Endothelial cell of umbilical vein (primary cell): ENCODE results near the gene HAVCR1.

Source experiments
- CTCF ChIP-seq, 2 donors: IDR thresholded peaks; 1 replicate in 1 of 2; 2 replicates in 1 of 2; pipeline ENCODE4 v1.5.1; 2011; ENCODE audit warnings: low read length in 2 of 2, mild to moderate bottlenecking in 2 of 2, moderate library complexity in 2 of 2, control low read depth in 1 of 2, inconsistent platforms in 1 of 2, low read depth in 1 of 2; ENCODE audit not compliant: insufficient read depth in 1 of 2; ENCODE audit errors: extremely low read depth in 1 of 2
- MAX ChIP-seq: IDR thresholded peaks from 2 replicates; pipeline ENCODE4 v1.6.1; 2011; ENCODE audit not compliant: insufficient read depth, insufficient read length
- MYC ChIP-seq: IDR thresholded peaks from one replicate; pipeline ENCODE4 v1.6.1; 2011; ENCODE audit warnings: mild to moderate bottlenecking, low read depth, low read length
- POLR2A ChIP-seq: IDR thresholded peaks from 2 replicates; pipeline ENCODE4 v1.6.1; 2012; ENCODE audit warnings: low read depth, mild to moderate bottlenecking, control low read depth, low read length
- POLR2AphosphoS5 ChIP-seq: IDR thresholded peaks from 2 replicates; pipeline ENCODE4 v1.6.1; 2012; ENCODE audit warnings: low read depth, mild to moderate bottlenecking, control low read depth, low read length, moderate library complexity; ENCODE audit not compliant: insufficient read depth

GRCh38 chr5:157068785-157069184 is 9.9 kb upstream of the HAVCR1 start:
- TF ChIP-seq CTCF (IDR thresholded peaks at IDR 0.05; ENCODE audit: extremely low read depth in 1 of 2, insufficient read depth in 1 of 2, low read depth in 1 of 2, low read length in 2 of 2), result no peak
- no peak for TF ChIP-seq POLR2A
- no peak for TF ChIP-seq MAX
- TF ChIP-seq POLR2AphosphoS5, result no peak
- no peak for TF ChIP-seq MYC
